ENCODE data around the gene LIN28B. TPM values are rescaled to one million over a fixed set of nuclear protein-coding genes. Genes with fewer than 3 reads are reported as not detected.

The LIN28B gene
- polyA plus RNA-seq, 1 donor from 2014 or later: 19.1 TPM

- no peak overlapping the region for H3K4me2 ChIP-seq (ENCODE audit: low read length)
- H3K27me3 ChIP-seq (ENCODE audit: insufficient read depth, low read depth, low read length): no peaks in the 10 kb centered on the region
- H3K9ac ChIP-seq (ENCODE audit: low read length): no peak overlapping the region
- no peaks in the 10 kb centered on the region for H4K20me1 ChIP-seq (ENCODE audit: insufficient read depth)
- TF ChIP-seq POLR2AphosphoS5 (IDR thresholded peaks at IDR 0.05): no peak
- no peak for TF ChIP-seq CTCF (IDR thresholded peaks at IDR 0.05; ENCODE audit: poor library complexity, severe bottlenecking)
- TF ChIP-seq EP300 (conservative IDR thresholded peaks at IDR 0.05; ENCODE audit: poor library complexity, severe bottlenecking): no peak
- no peak overlapping the region for H3K27ac ChIP-seq (ENCODE audit: low read length)
- no peaks in the 10 kb centered on the region for H3K9me3 ChIP-seq (ENCODE audit: low read length)
- no peaks in the 10 kb centered on the region for H3K36me3 ChIP-seq (ENCODE audit: insufficient read depth, low read length)
- H2AFZ ChIP-seq (ENCODE audit: low read depth, low read length): no peak overlapping the region
- no peaks in the 10 kb centered on the region for H3K79me2 ChIP-seq (replicated peaks; ENCODE audit: insufficient read depth, low read length)
- no peaks in the 10 kb centered on the region for H3F3A ChIP-seq (ENCODE audit: insufficient read depth, low read length, poor library complexity, severe bottlenecking)
- H3K9me2 ChIP-seq (ENCODE audit: insufficient read depth, low read length): no peaks in the 10 kb centered on the region
- H3K4me3 ChIP-seq (ENCODE audit: low read length): no peak overlapping the region
Measured at GRCh38 chr6:105108631-105109262, 151.8 kb downstream of the LIN28B start.

GRCh38 chr6:105109955-105110895 is 153.3 kb downstream of the LIN28B start:
- no peaks in the 10 kb centered on the region for H3K79me2 ChIP-seq (replicated peaks; ENCODE audit: insufficient read depth, low read length)
- H3K4me3 ChIP-seq (ENCODE audit: low read length): no peak overlapping the region
- TF ChIP-seq POLR2AphosphoS5 (IDR thresholded peaks at IDR 0.05): no peak
- TF ChIP-seq CTCF (IDR thresholded peaks at IDR 0.05; ENCODE audit: poor library complexity, severe bottlenecking): no peak
- TF ChIP-seq MXI1 (conservative IDR thresholded peaks at IDR 0.05; ENCODE audit: poor library complexity, severe bottlenecking): no peak
- TF ChIP-seq TAF1 (IDR thresholded peaks at IDR 0.05; ENCODE audit: low read depth): no peak
- no peak for TF ChIP-seq EZH2 (IDR thresholded peaks at IDR 0.05; ENCODE audit: borderline replicate concordance, insufficient read depth, low read length, poor library complexity, severe bottlenecking)
- no peak for TF ChIP-seq EP300 (conservative IDR thresholded peaks at IDR 0.05; ENCODE audit: poor library complexity, severe bottlenecking)
- TF ChIP-seq REST (IDR thresholded peaks at IDR 0.05; ENCODE audit: borderline replicate concordance): no peak
- no peak for TF ChIP-seq RAD21 (conservative IDR thresholded peaks at IDR 0.05)
- TF ChIP-seq SMC3 (conservative IDR thresholded peaks at IDR 0.05; ENCODE audit: poor library complexity): no peak
- H2AFZ ChIP-seq (ENCODE audit: low read depth, low read length): no peak overlapping the region
- no peaks in the 10 kb centered on the region for H4K20me1 ChIP-seq (ENCODE audit: insufficient read depth)
- H3K27me3 ChIP-seq (ENCODE audit: insufficient read depth, low read depth, low read length): no peaks in the 10 kb centered on the region
- no peaks in the 10 kb centered on the region for H3K9me2 ChIP-seq (ENCODE audit: insufficient read depth, low read length)
- H3K9ac ChIP-seq (ENCODE audit: low read length): no peak overlapping the region
- H3K36me3 ChIP-seq (ENCODE audit: insufficient read depth, low read length): no peaks in the 10 kb centered on the region
- H3K27ac ChIP-seq (ENCODE audit: low read length): no peak overlapping the region
- H3K4me2 ChIP-seq (ENCODE audit: low read length): no peak overlapping the region
- H3K9me3 ChIP-seq (ENCODE audit: low read length): no peaks in the 10 kb centered on the region
- no peaks in the 10 kb centered on the region for H3F3A ChIP-seq (ENCODE audit: insufficient read depth, low read length, poor library complexity, severe bottlenecking)

Data from neural cell (in vitro differentiated cells).